H1 (cell line): Measurements from ENCODE around the gene ABCA9. TPM values are rescaled to one million over a fixed set of nuclear protein-coding genes. Genes with fewer than 3 reads are reported as not detected.

Source experiments
- CTCF ChIA-PET: fragments of 300-600 bp; sonication (Branson Sonifier 250); formaldehyde crosslinking; loops from one replicate; lab custom pipeline; 2021; ENCODE audit not compliant: partially characterized antibody; lab: Charles Lee
- POLR2A ChIA-PET: fragments of 300-600 bp; sonication (Branson Sonifier 250); formaldehyde crosslinking; loops from one replicate; lab custom pipeline; 2021; ENCODE audit warnings: inconsistent platforms; ENCODE audit not compliant: partially characterized antibody; lab: Charles Lee
- DNase-seq, 2 experiments: peaks; one replicate each; pipeline versions ENCODE4 v3.0.0 to v3.0.0-alpha.2; 2010 to 2022; ENCODE audit warnings: low spot score in 2 of 2, low read depth in 1 of 2, mixed read lengths in 1 of 2
- FAIRE-seq: peaks from 2 replicates; lab custom pipeline; 2011; peaks lifted over from hg19 to GRCh38; lab: Jason Lieb, UNC
- H2AFZ ChIP-seq: 2 replicates; pipeline ENCODE4 v1.8.1; 2012; ENCODE audit warnings: low read length, inconsistent platforms
- H2AK5ac ChIP-seq: 2 replicates; pipeline ENCODE4 v1.6.1; 2013; ENCODE audit warnings: low read depth, low read length
- H2BK120ac ChIP-seq: replicated peaks from 2 replicates; pipeline ENCODE3; 2013; ENCODE audit warnings: low read depth, low read length, inconsistent platforms
- H2BK12ac ChIP-seq: 2 replicates; pipeline ENCODE4 v1.6.1; 2013; ENCODE audit warnings: low read depth, low read length
- H2BK15ac ChIP-seq: 2 replicates; pipeline ENCODE4 v1.6.1; 2013; ENCODE audit warnings: low read length
- H2BK20ac ChIP-seq: 2 replicates; pipeline ENCODE4 v1.6.1; 2013; ENCODE audit warnings: low read length
- H2BK5ac ChIP-seq: 2 replicates; pipeline ENCODE4 v1.6.1; 2013; ENCODE audit warnings: low read depth, low read length
- H3K14ac ChIP-seq: 2 replicates; pipeline ENCODE4 v1.6.1; 2013; ENCODE audit warnings: inconsistent platforms; ENCODE audit not compliant: insufficient read length
- H3K18ac ChIP-seq: 2 replicates; pipeline ENCODE4 v1.6.1; 2013; ENCODE audit warnings: low read length; ENCODE audit errors: extremely low read depth
- H3K23ac ChIP-seq: 2 replicates; pipeline ENCODE4 v1.6.1; 2013; ENCODE audit warnings: inconsistent platforms; ENCODE audit not compliant: insufficient read length
- H3K23me2 ChIP-seq: 2 replicates; pipeline ENCODE4 v1.6.1; 2013; ENCODE audit warnings: low read depth, low read length
- H3K27ac ChIP-seq: 2 replicates; pipeline ENCODE4 v1.6.1; 2011; ENCODE audit warnings: low read depth, low read length, inconsistent platforms
- H3K27me3 ChIP-seq, 4 experiments: replicated peaks in 1 of 4; 1 replicate in 1 of 4; 2 replicates in 3 of 4; pipeline versions ENCODE4 v1.6.1 to v1.8.1; 2011 to 2013; ENCODE audit warnings: low read length in 3 of 4, mild to moderate bottlenecking in 3 of 4, inconsistent platforms in 2 of 4, mixed read lengths in 2 of 4, moderate library complexity in 1 of 4; ENCODE audit not compliant: control insufficient read depth in 3 of 4, insufficient read depth in 3 of 4; ENCODE audit errors: extremely low read depth in 1 of 4
- H3K36me3 ChIP-seq, 4 experiments: 2 replicates each; pipeline versions ENCODE4 v1.6.1 to v1.8.1; 2011 to 2013; ENCODE audit warnings: mild to moderate bottlenecking in 4 of 4, low read length in 3 of 4, moderate library complexity in 2 of 4, control low read depth in 1 of 4, inconsistent platforms in 1 of 4; ENCODE audit not compliant: insufficient read depth in 4 of 4, control insufficient read depth in 2 of 4
- H3K4ac ChIP-seq: replicated peaks from 2 replicates; pipeline ENCODE3; 2013; ENCODE audit warnings: low read length, low read depth, mixed read lengths, inconsistent platforms; ENCODE audit not compliant: insufficient read length
- H3K4me1 ChIP-seq, 4 experiments: replicated peaks in 1 of 4; 1 replicate in 1 of 4; 2 replicates in 3 of 4; pipeline versions ENCODE4 v1.6.1 to v1.8.1; 2011 to 2013; ENCODE audit warnings: low read length in 3 of 4, inconsistent platforms in 2 of 4, mixed read lengths in 1 of 4; ENCODE audit not compliant: insufficient read depth in 4 of 4, control insufficient read depth in 3 of 4
- H3K4me2 ChIP-seq, 2 experiments: 2 replicates each; pipeline versions ENCODE4 v1.6.1 to v1.8.1; 2011 to 2013; ENCODE audit warnings: low read depth in 2 of 2, low read length in 2 of 2, control low read depth in 1 of 2, inconsistent platforms in 1 of 2, mild to moderate bottlenecking in 1 of 2; ENCODE audit not compliant: insufficient read depth in 1 of 2
- H3K4me3 ChIP-seq, 4 experiments: fragments of 200-600, 300-600 bp in 1 of 4; sonication (generic), shearing (Covaris generic), sonication (Bioruptor Twin) in 1 of 4; 2 replicates each; pipeline versions ENCODE4 v1.5.1 to v1.8.1; 2011 to 2016; ENCODE audit warnings: low read length in 4 of 4, low read depth in 3 of 4, control low read depth in 2 of 4, inconsistent platforms in 2 of 4, mild to moderate bottlenecking in 2 of 4, mixed read lengths in 1 of 4, moderate library complexity in 1 of 4; ENCODE audit not compliant: insufficient read depth in 2 of 4; ENCODE audit errors: extremely low read depth in 1 of 4
- H3K56ac ChIP-seq: replicated peaks from 2 replicates; pipeline ENCODE3; 2013; ENCODE audit warnings: low read depth, mild to moderate bottlenecking, mixed read lengths, low read length, inconsistent platforms; ENCODE audit not compliant: insufficient read length
- H3K79me1 ChIP-seq: 2 replicates; pipeline ENCODE4 v1.6.1; 2013; ENCODE audit warnings: low read depth, low read length, control low read depth
- H3K79me2 ChIP-seq, 2 experiments: 2 replicates each; pipeline versions ENCODE4 v1.6.1 to v1.8.1; 2012 to 2013; ENCODE audit warnings: low read length in 2 of 2, mild to moderate bottlenecking in 2 of 2, inconsistent platforms in 1 of 2; ENCODE audit not compliant: insufficient read depth in 2 of 2, control insufficient read depth in 1 of 2
- H3K9ac ChIP-seq, 4 experiments: replicated peaks in 1 of 4; 1 replicate in 1 of 4; 2 replicates in 3 of 4; pipeline versions ENCODE4 v1.6.1 to v1.8.1; 2011 to 2013; ENCODE audit warnings: low read depth in 3 of 4, low read length in 3 of 4, control low read depth in 2 of 4, mild to moderate bottlenecking in 2 of 4, moderate library complexity in 2 of 4, inconsistent platforms in 1 of 4; ENCODE audit errors: extremely low read depth in 1 of 4
- H3K9me3 ChIP-seq, 2 experiments: 2 replicates each; pipeline versions ENCODE4 v1.6.1 to v1.8.1; 2012 to 2013; ENCODE audit warnings: mild to moderate bottlenecking in 2 of 2, moderate library complexity in 2 of 2, control low read depth in 1 of 2, inconsistent platforms in 1 of 2, low read depth in 1 of 2, low read length in 1 of 2, mixed read lengths in 1 of 2; ENCODE audit not compliant: insufficient read depth in 2 of 2
- H4K20me1 ChIP-seq, 2 experiments: replicated peaks in 1 of 2; 2 replicates each; pipeline versions ENCODE3 to v1.8.1; 2011 to 2013; ENCODE audit warnings: inconsistent platforms in 2 of 2, low read length in 2 of 2, mild to moderate bottlenecking in 1 of 2; ENCODE audit not compliant: insufficient read depth in 2 of 2, control insufficient read depth in 1 of 2
- H4K5ac ChIP-seq: 2 replicates; pipeline ENCODE4 v1.6.1; 2013; ENCODE audit warnings: low read length, low read depth, mixed read lengths, inconsistent platforms; ENCODE audit not compliant: insufficient read length
- H4K8ac ChIP-seq: 2 replicates; pipeline ENCODE4 v1.8.0; 2013; ENCODE audit warnings: mild to moderate bottlenecking, moderate library complexity, low read length, inconsistent platforms; ENCODE audit not compliant: insufficient read depth; ENCODE audit errors: extremely low read depth
- H4K91ac ChIP-seq: replicated peaks from 2 replicates; pipeline ENCODE3; 2013; ENCODE audit warnings: low read length, mixed read lengths, inconsistent platforms; ENCODE audit not compliant: insufficient read length
- CBX5 ChIP-seq: fragments of 300-800, 300-1000 bp; sonication (generic); IDR thresholded peaks from 2 replicates; pipeline ENCODE4 v1.7.1; 2016; ENCODE audit warnings: antibody characterized with exemption, low read length, low read depth
- CHD1 ChIP-seq: IDR thresholded peaks from 2 replicates; pipeline ENCODE4 v1.6.1; 2012; ENCODE audit warnings: low read depth, low read length, improper control_type of control experiment
- CTCF ChIP-seq, 3 experiments: IDR thresholded peaks; 1 replicate in 2 of 3; 2 replicates in 1 of 3; pipeline versions ENCODE4 v1.5.1 to v1.6.1; 2011; ENCODE audit warnings: low read length in 3 of 3, mild to moderate bottlenecking in 3 of 3, inconsistent platforms in 2 of 3, low read depth in 1 of 3, moderate library complexity in 1 of 3; ENCODE audit not compliant: insufficient read depth in 1 of 3; ENCODE audit errors: control extremely low read depth in 1 of 3
- RAD21 ChIP-seq, 2 experiments: IDR thresholded peaks in 1 of 2; conservative IDR thresholded peaks in 1 of 2; 2 replicates each; pipeline ENCODE4 v1.6.1; 2011; ENCODE audit warnings: low read depth in 2 of 2, low read length in 2 of 2, improper control_type of control experiment in 1 of 2, inconsistent platforms in 1 of 2, mild to moderate bottlenecking in 1 of 2, moderate library complexity in 1 of 2
- WGBS, 2 experiments: shearing (Covaris generic) in 1 of 2; methylation state at CpG; one replicate each; pipeline versions ENCODE4 v1.1.6 to v1.1.7; 2013 to 2015; ENCODE audit warnings: low lambda C conversion rate in 2 of 2, mixed read lengths in 2 of 2, inconsistent platforms in 1 of 2, low coverage in 1 of 2, missing lambda C conversion rate in 1 of 2; ENCODE audit not compliant: insufficient replicate concordance in 2 of 2, insufficient coverage in 1 of 2, insufficient read length in 1 of 2; ENCODE audit errors: extremely low coverage in 1 of 2, missing lambda C conversion rate in 1 of 2; 5-methylcytosine and 5-hydroxymethylcytosine counted together
- polyA plus RNA-seq, 7 experiments: library from polyadenylated mRNA; depleted of rRNA in 3 of 7; stranded (reverse) in 5 of 7; unstranded in 2 of 7; fragments of >200 nt in 5 of 7; fragments of 200-250 nt in 2 of 7; gene quantifications; 1 replicate in 5 of 7; 2 replicates in 1 of 7; 4 replicates in 1 of 7; pipeline versions ENCODE4 v1.2.1 to v1.2.3, GENCODE V29; 2011 to 2013; ENCODE audit warnings: missing spikeins in 2 of 7, mixed read lengths in 2 of 7
- total RNA-seq: library from RNA; stranded (reverse); fragmentation: NEBNext Ultra II Directional; extraction: Animal tissue kit (Norgen Biotek cat#: 25700); gene quantifications from 2 replicates; pipeline ENCODE4 v1.2.1, GENCODE V29; 2021

Gene ABCA9
- total and polyA plus RNA-seq, 2 of the 8 experiments (the other 6 are each of a cell fraction or from before 2014, with no cell fraction given), result not detected

DNA sequence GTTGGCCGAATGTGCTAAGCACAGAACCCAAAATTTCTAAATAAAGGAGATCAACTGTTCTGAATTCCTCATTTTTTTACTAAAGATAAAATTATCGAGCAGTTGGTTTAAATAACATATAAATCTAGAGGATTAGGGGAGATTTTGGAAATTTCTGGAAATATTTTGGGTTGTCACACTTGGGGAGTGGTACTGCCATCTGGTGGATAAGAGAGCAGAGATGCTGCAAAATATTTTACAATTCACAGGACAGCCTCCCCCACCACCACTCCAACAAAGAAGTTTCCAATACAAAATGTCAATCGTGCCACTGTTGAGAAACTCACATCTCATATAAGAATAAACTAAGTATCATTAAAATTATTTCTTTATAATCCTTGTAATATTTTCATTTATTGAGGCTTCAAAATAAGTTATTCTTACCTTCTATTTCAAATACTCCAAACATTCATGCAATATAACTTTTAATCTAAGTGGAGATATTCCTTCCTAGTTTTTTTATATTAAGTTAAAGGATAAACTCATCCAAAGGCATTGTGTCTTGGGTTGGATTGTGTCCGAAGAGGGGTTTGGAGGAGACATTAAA is 88.5 kb downstream of the ABCA9 start:
- H3K23me2 ChIP-seq, result no peaks in the 10 kb centered on the region
- no peak overlapping the region for H3K23ac ChIP-seq
- no peak overlapping the region for H4K91ac ChIP-seq
- H3K9me3 ChIP-seq, result no peaks in the 10 kb centered on the region
- WGBS, 2 experiments, result 75% methylated on average over 4 of the region's 4 CpGs; no CpG with 5 or more reads in 1 of the 2 experiments
- FAIRE-seq (no peak), DNase-seq (no peak)
- H3K18ac ChIP-seq, result no peak overlapping the region
- H3K27ac ChIP-seq, result no peak overlapping the region
- H4K20me1 ChIP-seq, result no peaks in the 10 kb centered on the region
- H2BK5ac ChIP-seq, result no peak overlapping the region
- no peak overlapping the region for H3K4me3 ChIP-seq
- no peak overlapping the region for H3K14ac ChIP-seq
- no peak overlapping the region for H3K56ac ChIP-seq
- no peak overlapping the region for H2BK20ac ChIP-seq
- no peaks in the 10 kb centered on the region for H3K27me3 ChIP-seq
- H4K5ac ChIP-seq, result no peak overlapping the region
- H3K4ac ChIP-seq, result no peak overlapping the region
- H4K8ac ChIP-seq, result no peak overlapping the region
- H3K79me2 ChIP-seq, result no peaks in the 10 kb centered on the region
- no peaks in the 10 kb centered on the region for H3K79me1 ChIP-seq
- H2BK120ac ChIP-seq, result no peak overlapping the region
- no peak overlapping the region for H3K9ac ChIP-seq
- H2AFZ ChIP-seq, result no peak overlapping the region
- TF ChIP-seq CBX5 (no peak), CHD1 (no peak), CTCF (IDR thresholded peaks at IDR 0.05; ENCODE audit: control extremely low read depth in 1 of 3, insufficient read depth in 1 of 3, low read depth in 1 of 3, low read length in 3 of 3) (peak in 2 of 3 experiments; percentile 45 to 56; a peak in 3 of 4 replicates), RAD21 (IDR thresholded peaks at IDR 0.05 in 1 of 2, conservative IDR thresholded peaks at IDR 0.05 in 1 of 2; ENCODE audit: low read depth in 2 of 2, low read length in 2 of 2) (peak; percentile 68 to 74)
- no peak overlapping the region for H2BK15ac ChIP-seq
- H2AK5ac ChIP-seq, result no peak overlapping the region
- no peaks in the 10 kb centered on the region for H3K36me3 ChIP-seq
- POLR2A ChIA-PET, result no interaction called here
- no peak overlapping the region for H2BK12ac ChIP-seq
- CTCF ChIA-PET, result interaction anchor here (0.7 to 3.5 kb wide), 5 partner anchors 10 to 200 kb away, joined by 3 to 21 read pairs (median 3); no protein-coding TSS in a partner anchor
- H3K4me1 ChIP-seq, result no peaks in the 10 kb centered on the region
- no peak overlapping the region for H3K4me2 ChIP-seq
